HG02938 (cell line): ENCODE measurements around the gene ACP6.
A peak's percentile ranks its signal among the peaks of the same experiment; 100 is the strongest.
"Not testable (repeated sequence)": the region's sequence is repeated elsewhere in the genome, so short reads cannot be mapped to it uniquely, and the experiment has no call there.

Experiments
- ATAC-seq: cut with Tn5 transposase; IDR thresholded peaks from one replicate; pipeline ENCODE4 v1.9.1; 2021; ENCODE audit warnings: mild to moderate bottlenecking, moderate library complexity; ENCODE audit not compliant: unreplicated experiment

Gene ACP6

DNA sequence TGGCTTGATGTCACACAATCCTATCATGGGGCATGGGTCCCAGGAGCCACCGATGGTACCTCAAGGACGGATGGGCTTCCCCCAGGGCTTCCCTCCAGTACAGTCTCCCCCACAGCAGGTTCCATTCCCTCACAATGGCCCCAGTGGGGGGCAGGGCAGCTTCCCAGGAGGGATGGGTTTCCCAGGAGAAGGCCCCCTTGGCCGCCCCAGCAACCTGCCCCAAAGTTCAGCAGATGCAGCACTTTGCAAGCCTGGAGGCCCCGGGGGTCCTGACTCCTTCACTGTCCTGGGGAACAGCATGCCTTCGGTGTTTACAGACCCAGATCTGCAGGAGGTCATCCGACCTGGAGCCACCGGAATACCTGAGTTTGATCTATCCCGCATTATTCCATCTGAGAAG lies 46.3 kb downstream of the ACP6 start:
- no peak for ATAC-seq

DNA sequence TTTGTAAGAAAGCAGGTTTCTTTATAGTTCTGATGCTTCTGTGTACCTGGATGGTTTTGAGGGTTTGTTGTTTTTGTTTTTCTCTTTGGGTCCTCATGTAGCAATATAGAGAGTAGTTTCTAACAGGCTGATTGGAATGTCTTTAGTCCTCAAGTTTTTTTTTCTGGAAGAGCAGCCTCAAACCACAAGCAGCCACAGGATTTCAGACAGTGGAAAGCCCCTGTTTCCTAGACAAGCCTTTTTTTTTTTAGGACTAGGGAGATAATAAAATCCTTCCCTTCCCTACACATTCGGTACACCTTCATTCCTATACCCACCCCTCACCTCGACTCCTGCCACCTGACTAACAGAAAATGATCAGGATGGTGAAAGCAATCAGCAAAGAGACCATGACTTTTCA lies 47.6 kb downstream of the ACP6 start:
- no peak for ATAC-seq

DNA sequence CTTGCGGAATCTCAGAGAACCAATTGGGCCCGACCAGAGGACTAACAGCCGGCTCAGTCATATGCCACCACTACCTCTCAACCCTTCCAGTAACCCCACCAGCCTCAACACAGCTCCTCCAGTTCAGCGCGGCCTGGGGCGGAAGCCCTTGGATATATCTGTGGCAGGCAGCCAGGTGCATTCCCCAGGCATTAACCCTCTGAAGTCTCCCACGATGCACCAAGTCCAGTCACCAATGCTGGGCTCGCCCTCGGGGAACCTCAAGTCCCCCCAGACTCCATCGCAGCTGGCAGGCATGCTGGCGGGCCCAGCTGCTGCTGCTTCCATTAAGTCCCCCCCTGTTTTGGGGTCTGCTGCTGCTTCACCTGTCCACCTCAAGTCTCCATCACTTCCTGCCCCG lies 49.8 kb downstream of the ACP6 start:
- no peak for ATAC-seq

DNA sequence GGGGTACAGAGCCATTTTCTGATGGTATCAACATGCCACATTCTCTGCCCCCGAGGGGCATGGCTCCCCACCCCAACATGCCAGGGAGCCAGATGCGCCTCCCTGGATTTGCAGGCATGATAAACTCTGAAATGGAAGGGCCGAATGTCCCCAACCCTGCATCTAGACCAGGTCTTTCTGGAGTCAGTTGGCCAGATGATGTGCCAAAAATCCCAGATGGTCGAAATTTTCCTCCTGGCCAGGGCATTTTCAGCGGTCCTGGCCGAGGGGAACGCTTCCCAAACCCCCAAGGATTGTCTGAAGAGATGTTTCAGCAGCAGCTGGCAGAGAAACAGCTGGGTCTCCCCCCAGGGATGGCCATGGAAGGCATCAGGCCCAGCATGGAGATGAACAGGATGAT lies 50.6 kb downstream of the ACP6 start:
- no peak for ATAC-seq

DNA sequence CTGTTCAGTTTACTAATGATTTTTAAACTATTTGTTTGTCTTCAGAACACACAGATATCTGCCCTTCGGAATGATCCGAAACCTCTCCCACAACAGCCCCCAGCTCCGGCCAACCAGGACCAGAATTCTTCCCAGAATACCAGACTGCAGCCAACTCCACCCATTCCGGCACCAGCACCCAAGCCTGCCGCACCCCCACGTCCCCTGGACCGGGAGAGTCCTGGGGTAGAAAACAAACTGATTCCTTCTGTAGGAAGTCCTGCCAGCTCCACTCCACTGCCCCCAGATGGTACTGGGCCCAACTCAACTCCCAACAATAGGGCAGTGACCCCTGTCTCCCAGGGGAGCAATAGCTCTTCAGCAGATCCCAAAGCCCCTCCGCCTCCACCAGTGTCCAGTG lies 51.6 kb downstream of the ACP6 start:
- no peak for ATAC-seq

DNA sequence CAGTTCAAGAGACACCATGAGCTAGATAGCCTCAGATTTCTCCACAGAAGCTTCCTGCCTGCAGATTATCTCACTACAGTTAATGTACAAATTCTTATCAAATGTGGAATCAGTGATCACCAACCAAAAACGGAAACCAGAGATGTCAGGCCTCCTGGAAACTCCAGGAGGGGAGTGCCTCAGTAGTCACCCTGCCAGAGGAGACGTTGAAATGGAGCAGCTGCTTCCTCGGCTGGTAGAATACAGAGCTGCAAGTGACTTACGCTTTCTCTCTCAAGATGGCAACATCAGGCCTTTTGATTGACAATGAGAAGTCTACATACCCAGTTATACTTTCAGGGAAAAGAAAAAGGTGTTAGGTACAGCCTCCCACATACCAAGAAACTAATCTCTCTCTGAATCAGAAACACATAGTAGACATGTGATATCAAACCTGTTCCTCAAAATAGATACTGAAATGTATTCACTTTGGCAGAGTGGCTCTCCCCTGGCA lies 52.2 kb downstream of the ACP6 start:
- ATAC-seq = no peak

DNA sequence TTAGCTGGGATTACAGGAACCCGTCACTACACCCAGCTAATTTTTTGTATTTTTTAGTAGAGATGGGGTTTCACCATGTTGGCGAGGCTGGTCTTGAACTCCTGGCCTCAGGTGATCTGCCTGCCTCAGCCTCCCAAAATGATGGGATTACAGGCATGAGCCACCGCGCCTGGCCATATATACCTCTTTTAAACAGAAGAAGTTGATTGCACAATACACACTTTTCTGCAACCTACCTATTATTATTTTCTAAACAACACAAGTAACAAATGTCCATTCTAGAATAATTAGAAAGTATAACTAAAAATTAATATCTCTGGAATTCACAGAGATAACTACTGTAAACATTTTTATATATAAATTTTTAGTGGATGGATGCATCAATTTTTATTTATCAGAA lies 55.4 kb downstream of the ACP6 start:
- not testable (repeated sequence) for ATAC-seq

DNA sequence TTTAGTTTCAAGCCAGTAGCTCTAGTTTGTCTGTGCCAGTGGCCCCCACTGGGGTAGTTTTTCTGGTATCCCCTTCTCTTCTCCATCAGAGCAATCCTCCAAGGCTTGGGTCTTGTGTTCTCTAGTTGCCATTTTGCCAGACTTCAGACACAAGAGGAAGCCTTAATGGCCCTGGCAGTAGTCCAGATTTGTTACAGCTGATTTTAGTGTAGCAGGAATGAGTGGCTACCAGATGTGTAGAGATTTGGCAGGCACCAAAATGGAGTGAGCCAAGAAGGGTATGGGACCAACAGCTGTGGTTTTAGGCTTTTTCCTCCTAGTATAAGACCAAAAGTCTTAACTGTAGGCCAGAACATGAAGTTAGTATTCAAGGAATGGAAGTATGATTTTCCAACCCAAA lies 56.8 kb downstream of the ACP6 start:
- ATAC-seq = no peak

DNA sequence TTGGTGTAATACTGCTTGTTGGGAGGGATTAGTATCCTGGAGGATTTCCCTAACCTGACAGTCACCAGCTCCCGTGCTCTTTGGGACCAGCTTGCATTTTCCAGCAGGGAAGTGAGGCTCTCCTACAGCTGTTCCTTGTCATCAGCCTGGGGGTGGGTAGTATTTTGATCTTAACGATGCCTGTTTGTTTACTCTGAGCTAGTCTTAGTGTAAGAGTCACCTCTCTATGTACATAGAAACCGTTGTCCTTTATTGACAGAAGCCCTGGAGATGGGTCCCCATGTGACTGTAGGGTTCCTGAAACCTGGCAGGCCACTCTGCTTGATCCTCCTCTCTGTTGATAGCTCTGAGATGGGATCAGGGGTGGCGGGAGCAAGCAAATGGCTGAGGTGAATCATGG lies 58.0 kb downstream of the ACP6 start:
- ATAC-seq = no peak

DNA sequence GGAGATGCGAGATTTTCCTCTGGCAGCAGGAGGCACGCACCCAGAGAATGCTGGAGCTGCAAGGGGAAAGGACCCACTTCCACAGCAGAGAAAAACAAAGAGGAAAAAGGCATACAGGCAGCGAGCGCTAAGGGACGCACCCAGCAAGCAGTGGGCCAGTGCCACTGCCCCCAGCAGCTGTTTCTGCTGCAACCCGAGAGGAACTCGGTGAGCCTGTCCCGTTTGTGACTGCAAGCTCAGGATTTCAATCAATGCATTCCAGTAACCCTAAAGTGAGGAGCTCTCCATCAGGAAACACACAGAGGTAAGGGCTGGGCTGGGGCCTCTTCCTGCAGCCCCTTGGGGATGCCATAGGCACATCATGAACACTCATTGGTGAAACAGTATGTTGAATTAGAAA lies 58.7 kb downstream of the ACP6 start:
- no peak for ATAC-seq

DNA sequence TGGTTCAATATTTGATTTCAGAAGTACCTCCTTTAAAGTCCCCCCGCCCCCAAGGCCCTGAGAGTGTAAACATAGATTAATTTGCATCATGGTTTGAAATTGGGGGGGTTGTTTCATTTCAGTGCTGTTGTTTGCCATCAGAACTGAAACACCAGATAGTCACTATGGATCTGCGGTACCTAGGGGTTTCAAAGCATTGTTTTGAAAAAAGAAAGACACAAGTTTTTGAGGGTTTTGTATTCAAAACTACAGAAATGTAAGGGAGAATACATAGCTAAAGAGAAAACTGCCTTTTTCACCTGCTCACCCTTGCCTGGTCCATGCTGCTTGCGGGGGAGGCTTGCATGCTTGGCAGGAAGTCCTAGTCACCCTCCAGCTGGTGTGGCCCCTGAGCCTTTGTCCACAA lies 59.3 kb downstream of the ACP6 start:
- peak; percentile 89 for ATAC-seq

DNA sequence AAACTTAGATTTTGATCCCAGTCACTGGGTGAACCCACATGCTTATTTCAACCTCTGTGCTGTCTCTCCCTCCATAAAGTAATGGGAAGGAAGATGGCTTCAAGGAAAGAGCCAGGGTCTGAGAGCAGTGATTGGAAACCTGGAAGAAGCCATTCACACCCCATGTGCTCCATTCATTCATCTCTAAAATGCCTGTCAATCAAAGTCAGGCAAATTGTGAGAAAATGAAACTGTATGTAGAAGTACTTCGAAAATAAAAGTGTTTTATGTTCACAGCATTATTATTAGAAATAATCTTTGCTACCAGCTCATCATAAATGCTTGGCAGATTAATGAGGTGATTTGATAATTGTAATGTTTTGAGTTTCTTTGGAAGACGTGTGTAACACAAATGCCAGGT lies 61.0 kb downstream of the ACP6 start:
- ATAC-seq = no peak

DNA sequence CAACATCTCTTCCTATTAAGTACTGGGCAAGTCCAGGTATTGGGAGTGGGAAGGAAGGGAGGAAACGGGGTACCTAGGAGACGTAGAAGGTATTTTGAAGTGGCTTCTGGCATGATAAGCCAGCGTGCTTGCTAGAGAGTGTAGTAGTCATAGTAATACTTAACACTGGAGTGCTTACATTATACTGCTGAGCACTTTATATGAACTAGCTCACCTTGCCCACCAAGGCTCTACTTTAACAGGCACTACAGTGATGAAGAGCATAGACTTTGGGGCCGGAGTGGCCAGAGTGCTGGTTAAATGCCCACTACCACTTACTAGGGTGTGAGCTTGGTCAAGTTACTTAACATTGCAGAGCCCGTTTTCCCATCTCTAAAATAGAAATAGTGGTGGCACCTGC lies 61.7 kb downstream of the ACP6 start:
- ATAC-seq = no peak

DNA sequence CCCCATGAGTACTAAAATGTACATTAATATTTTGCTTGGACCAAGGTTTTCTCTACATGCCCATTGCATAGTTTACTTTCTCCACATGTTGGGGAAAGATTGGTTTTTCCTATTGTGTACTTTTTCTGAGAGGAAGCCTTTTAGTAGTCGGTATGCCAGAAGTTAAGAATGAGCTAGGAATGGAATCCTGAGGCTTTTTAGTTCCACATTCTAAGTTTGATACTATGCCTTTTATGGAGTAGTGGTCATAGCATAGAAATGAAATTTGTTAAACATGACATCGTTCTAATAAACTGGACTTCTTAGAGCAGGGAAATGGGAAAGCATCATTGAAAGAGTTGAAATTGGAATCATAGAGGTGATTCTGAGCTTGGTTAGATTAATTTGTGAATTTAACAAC lies 64.7 kb downstream of the ACP6 start:
- no peak for ATAC-seq

DNA sequence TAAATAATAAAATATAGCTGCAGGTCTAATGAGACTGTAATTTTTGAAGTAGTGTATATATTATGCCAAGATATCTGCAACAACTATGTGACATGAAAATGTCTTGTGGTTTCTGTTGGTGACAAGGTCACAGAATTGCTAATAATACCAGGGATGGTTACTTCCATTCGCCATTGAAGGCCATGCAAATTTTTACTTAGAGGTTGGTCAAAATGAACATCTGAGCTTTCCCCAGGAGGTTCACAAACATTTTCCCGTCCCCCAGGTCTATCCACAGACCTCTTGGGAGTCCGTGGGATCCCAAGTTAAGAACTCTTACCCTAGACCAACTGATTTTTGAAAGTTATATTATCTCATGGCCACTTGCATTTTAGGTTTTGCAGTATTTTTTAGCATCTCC lies 66.3 kb downstream of the ACP6 start:
- ATAC-seq = no peak

DNA sequence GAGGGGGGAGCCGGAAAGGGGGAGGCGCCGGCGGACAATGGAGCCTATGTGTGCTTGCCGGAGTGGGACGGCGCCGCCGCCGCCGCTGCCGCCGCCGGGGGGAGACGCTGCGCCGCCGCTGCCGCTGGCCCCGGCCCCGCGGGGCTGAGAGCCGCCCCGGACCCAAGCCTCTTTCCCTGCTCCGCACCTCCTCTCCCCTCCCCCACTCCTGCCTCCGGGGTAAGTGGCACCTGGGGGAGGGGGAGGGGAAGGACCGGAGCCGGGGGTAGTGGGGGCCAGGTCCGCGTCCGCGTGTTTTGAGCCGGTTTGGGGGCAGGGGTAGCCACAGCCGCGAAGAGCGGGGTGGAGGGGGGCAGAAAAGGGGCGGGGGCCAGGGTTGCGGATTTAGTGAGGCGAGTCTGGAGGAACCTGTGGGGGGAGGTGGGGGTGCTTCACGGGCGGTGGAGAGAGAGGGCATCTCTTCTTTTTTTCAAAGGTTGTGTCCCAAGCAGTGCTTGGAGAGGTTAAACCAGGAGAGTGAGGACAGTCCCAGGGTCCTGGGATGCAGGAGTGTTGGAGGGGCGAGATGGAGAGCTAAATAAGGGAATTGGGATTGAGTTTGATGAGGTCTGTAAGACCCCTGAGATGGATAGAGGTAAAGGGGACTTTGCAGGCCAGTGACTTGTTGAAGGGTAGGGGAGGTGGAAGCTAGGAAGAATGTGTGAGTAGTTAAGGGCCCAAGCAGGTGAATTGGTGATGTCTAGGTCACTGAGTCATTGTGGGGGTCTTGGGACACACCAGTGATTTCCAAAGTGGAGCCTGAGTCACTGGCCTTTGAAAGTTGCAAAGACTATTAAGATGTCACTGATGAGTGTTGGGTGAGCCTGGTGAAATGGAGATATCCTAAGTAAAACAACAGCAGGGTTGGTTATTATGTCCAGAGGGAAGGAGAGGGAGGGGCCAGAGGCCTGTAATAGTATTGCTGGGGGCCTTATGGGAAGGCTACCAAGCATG lies 69.9 kb downstream of the ACP6 start:
- ATAC-seq = no peak

DNA sequence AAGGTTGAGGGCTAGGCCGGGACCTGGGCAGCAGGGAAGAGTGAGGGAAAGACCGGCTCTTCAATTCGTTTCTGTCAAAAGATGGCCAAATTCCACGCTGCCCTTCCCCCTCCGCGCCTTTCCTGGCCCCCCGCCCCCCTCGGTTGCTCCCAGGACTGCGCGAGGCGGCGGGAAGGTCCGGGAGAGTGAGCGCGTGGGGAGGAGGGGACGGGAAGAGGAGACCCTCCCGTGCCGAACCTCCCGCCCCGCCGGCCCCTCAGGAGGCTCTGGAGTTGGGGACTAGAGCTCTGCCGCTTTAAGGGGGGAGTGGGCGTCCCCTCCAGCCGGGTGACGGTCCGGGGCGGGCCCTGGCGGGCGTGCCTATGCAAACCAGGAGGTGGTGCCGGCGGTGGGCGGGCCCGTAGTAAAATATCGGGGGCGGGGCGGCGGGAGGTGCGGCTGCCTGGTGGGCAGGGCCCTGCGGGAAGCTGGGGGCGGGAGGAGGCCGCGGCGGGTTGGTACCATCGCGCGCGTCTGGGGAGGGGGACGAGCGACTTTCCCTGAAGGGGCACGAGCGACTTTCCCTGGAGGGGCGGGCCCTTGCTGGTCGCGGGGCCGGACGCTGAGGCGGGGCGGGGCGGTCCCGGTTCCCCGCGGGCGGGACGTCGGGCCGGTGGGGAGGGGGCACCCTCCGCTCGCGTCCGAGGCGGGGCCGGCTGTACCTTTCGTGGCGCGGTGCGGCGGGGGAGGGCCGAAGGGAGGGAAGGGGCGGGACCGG lies 70.8 kb downstream of the ACP6 start:
- ATAC-seq = peak; percentile 64

DNA sequence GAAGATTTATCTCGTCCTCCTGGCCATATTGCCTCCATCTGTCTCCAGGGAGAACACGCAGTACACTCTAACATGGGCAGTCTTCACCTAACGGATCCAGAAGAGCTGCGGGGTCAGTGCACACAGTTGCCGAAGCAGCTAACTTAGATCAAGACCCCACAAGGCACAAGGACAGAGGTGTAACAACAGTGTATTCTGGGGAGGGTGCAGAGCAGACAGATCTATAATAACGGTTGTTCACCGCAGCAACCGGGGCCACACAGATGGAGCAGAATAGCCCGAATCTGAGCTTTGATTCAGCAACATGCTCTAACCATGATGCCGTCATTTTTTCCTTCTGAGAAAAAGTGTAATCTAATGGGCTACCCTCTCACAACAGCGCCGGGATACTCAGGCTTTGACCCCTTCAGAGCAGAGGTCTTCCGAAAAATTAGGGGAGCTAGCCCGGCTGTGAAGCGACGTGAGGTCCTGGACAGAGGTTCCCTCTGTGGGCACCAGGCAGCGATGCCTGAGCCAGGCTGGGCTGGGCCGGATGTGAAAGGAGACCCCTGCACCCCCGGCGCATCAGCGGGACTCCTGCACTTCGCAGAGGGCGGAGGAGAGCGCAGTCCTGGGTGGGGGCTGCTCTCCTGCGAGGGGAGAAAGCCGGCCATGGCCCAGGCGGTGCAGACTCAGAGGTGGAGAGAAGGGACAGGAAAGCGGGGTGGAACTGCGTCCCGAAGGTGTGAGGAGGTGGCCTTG lies 71.5 kb downstream of the ACP6 start:
- peak; percentile 15 for ATAC-seq

DNA sequence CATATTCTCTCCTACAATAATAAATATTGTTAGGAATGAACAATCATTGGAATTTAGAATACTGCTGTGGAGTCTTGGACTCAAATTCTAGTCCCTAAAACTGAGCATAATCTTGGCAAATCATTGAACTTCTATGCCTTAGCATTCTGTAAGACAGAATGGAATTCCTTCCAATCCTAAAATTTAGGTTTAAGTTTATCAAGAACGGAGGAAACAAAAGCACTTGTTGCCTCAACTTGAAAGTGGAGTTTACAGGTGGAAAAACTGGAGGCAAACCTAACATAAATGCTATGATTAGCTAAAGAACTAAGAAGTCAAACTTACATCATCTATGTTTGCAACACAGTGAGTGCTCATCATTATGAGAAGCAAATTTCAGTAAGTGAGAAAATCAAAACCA lies 73.3 kb downstream of the ACP6 start:
- no peak for ATAC-seq
